Suprapubic skin (tissue), 4 donors: Measurements from ENCODE around the gene CAVIN1.

ENCODE experiments used
- POLR2A ChIP-seq, 2 donors: fragments of 450-650 bp; IDR thresholded peaks; one replicate each; pipeline ENCODE4 v1.6.1; 2017; ENCODE audit warnings: antibody characterized with exemption in 2 of 2, mild to moderate bottlenecking in 2 of 2, moderate library complexity in 2 of 2
- POLR2AphosphoS5 ChIP-seq, 3 donors: sonication (generic); formaldehyde crosslinking; IDR thresholded peaks; one replicate each; pipeline ENCODE4 v1.6.1; 2017; ENCODE audit warnings: antibody characterized with exemption in 3 of 3
- TF ChIP-seq, protein P1 (sequence below), 2 donors: fragments of 200-600 bp in 1 of 2; fragments of 450-650 bp in 1 of 2; sonication (generic) in 1 of 2; IDR thresholded peaks; one replicate each; pipeline ENCODE4 v1.5.1; 2016 to 2019; ENCODE audit warnings: antibody characterized with exemption in 2 of 2, mild to moderate bottlenecking in 1 of 2, moderate library complexity in 1 of 2

DNA sequence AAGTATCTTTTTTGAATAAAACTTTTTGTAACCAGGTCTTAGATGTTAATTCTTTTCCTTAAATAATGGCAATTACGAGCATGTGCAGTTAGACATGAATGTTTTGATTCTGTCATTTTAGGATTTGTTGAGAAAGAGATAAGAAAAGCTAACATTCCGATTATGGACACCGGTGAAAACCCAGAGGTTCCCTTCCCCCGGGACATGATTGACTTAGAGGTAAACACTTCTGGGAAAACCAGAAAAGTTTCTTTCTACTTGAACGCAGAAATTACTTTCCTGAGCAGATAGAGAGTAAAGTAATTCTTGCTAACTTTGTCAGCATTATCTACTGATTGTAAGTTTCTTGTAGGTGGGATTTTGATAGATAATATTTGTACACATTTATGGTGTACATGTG, 44.8 kb upstream of the CAVIN1 start:
- TF ChIP-seq, protein P1, sequence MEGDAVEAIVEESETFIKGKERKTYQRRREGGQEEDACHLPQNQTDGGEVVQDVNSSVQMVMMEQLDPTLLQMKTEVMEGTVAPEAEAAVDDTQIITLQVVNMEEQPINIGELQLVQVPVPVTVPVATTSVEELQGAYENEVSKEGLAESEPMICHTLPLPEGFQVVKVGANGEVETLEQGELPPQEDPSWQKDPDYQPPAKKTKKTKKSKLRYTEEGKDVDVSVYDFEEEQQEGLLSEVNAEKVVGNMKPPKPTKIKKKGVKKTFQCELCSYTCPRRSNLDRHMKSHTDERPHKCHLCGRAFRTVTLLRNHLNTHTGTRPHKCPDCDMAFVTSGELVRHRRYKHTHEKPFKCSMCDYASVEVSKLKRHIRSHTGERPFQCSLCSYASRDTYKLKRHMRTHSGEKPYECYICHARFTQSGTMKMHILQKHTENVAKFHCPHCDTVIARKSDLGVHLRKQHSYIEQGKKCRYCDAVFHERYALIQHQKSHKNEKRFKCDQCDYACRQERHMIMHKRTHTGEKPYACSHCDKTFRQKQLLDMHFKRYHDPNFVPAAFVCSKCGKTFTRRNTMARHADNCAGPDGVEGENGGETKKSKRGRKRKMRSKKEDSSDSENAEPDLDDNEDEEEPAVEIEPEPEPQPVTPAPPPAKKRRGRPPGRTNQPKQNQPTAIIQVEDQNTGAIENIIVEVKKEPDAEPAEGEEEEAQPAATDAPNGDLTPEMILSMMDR (IDR thresholded peaks at IDR 0.05) = no peak
- TF ChIP-seq POLR2AphosphoS5 (IDR thresholded peaks at IDR 0.05) (no peak), POLR2A (IDR thresholded peaks at IDR 0.05) (no peak)
